ENCODE results near the gene MICA.
"Not testable (repeated sequence)": the region's sequence is repeated elsewhere in the genome, so short reads cannot be mapped to it uniquely, and the experiment has no call there.

The MICA gene

DNA sequence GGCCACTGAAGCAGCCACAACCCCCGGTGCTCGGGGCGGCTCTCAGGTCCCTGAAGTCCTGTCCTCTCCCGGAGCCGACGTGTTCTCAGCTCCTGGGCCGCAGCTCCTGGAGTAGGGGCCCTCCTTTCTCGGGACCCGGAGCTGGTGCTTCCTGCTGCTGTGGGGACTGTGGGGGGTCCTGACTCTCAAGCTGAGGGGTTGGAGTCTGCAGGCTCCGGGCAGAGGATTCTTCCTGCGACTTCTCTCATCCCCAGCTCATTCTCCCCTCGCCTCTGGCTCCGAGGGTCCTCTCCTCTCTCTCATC, 618 bp downstream of the MICA start:
- peak overlapping the region; percentile 16 for H2BK12ac ChIP-seq (ENCODE audit: low read length)
- peak overlapping the region; percentile 93 for H3K18ac ChIP-seq (ENCODE audit: low read length)
- not testable (repeated sequence) for H3K27ac ChIP-seq (replicated peaks; ENCODE audit: low read length); H4K8ac ChIP-seq (ENCODE audit: low read depth, low read length); H4K91ac ChIP-seq (ENCODE audit: low read depth, low read length, poor library complexity); H3K79me1 ChIP-seq (ENCODE audit: low read depth, low read length); H3K4ac ChIP-seq (ENCODE audit: low read length); H3K36me3 ChIP-seq (replicated peaks in 1 of 2; ENCODE audit: control insufficient read depth in 2 of 2, insufficient read depth in 2 of 2, low read length in 2 of 2); H2BK120ac ChIP-seq (ENCODE audit: low read depth, low read length); H3K4me1 ChIP-seq (ENCODE audit: control insufficient read depth in 2 of 2, insufficient read depth in 1 of 2, low read depth in 1 of 2, low read length in 2 of 2); DNase-seq (ENCODE audit: low spot score)
- peaks cover 0 to 64% (median 3%) of the 10 kb centered on the region in 3 experiments for H3K27me3 ChIP-seq (ENCODE audit: control insufficient read depth in 3 of 3, insufficient read depth in 3 of 3, low read depth in 1 of 3, low read length in 3 of 3)
- H3K9me3 ChIP-seq (replicated peaks in 1 of 2; ENCODE audit: control insufficient read depth in 2 of 2, insufficient read depth in 1 of 2, low read depth in 1 of 2, low read length in 2 of 2): peaks cover 0 to 17% of the 10 kb centered on the region in 2 donors
- peak overlapping the region; percentile 87 for H2BK5ac ChIP-seq (ENCODE audit: low read length)
- peak overlapping the region; percentile 99 for H3K14ac ChIP-seq (ENCODE audit: low read length)
- WGBS, 2 donors (ENCODE audit: extremely low coverage in 2 of 2, insufficient read length in 2 of 2, insufficient replicate concordance in 1 of 2): no CpG with 5 or more reads among the region's 13 CpGs
- peak overlapping the region; percentile 99 for H3K23ac ChIP-seq (ENCODE audit: low read depth, low read length, poor library complexity)
- H3K4me3 ChIP-seq (ENCODE audit: low read length in 2 of 2): peak overlapping the region; percentile 52 to 94
- H2AFZ ChIP-seq (ENCODE audit: low read length): peak overlapping the region; percentile 97
- H3K9ac ChIP-seq (ENCODE audit: low read depth, low read length, poor library complexity): peak overlapping the region; percentile 97
- H3K4me2 ChIP-seq (ENCODE audit: insufficient read depth, low read length, poor library complexity, severe bottlenecking): peak overlapping the region; percentile 86
- H2BK15ac ChIP-seq (ENCODE audit: low read length): peak overlapping the region; percentile 75
- peak overlapping the region; percentile 75 for H2AK5ac ChIP-seq (ENCODE audit: low read depth, low read length)

DNA sequence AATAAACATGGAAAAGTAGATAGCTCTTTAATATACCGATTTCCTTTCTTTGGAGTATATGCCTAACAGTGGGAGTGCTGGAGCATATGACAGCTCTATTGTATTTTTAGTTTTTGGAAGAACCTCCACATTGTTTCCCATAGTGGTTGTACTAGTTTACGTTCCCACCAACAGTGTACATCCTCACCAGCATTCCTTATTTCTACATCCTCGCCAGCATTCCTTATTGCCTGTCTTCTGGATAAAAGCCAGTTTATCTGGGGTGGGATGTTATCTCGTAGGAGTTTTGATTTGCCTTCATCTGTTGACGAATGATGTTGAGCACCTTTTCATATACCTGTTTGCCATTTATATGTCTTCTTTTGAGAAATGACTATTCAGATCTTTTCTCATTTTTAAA, 2.6 kb downstream of the MICA start:
- no peak overlapping the region for H2BK120ac ChIP-seq (ENCODE audit: low read depth, low read length)
- DNase-seq (ENCODE audit: low spot score): no peak
- H3K4ac ChIP-seq (ENCODE audit: low read length): no peak overlapping the region
- no peak overlapping the region for H2BK12ac ChIP-seq (ENCODE audit: low read length)
- no peak overlapping the region for H3K9ac ChIP-seq (ENCODE audit: low read depth, low read length, poor library complexity)
- no peak overlapping the region for H3K4me3 ChIP-seq (ENCODE audit: low read length in 2 of 2)
- no peak overlapping the region for H3K23ac ChIP-seq (ENCODE audit: low read depth, low read length, poor library complexity)
- no peak overlapping the region for H3K18ac ChIP-seq (ENCODE audit: low read length)
- no peak overlapping the region for H2BK5ac ChIP-seq (ENCODE audit: low read length)
- no peak overlapping the region for H4K91ac ChIP-seq (ENCODE audit: low read depth, low read length, poor library complexity)
- H4K8ac ChIP-seq (ENCODE audit: low read depth, low read length): no peak overlapping the region
- peaks cover 0 to 51% (median 0%) of the 10 kb centered on the region in 3 experiments for H3K27me3 ChIP-seq (ENCODE audit: control insufficient read depth in 3 of 3, insufficient read depth in 3 of 3, low read depth in 1 of 3, low read length in 3 of 3)
- peaks cover 4 to 7% of the 10 kb centered on the region in 2 donors for H3K4me1 ChIP-seq (ENCODE audit: control insufficient read depth in 2 of 2, insufficient read depth in 1 of 2, low read depth in 1 of 2, low read length in 2 of 2)
- H3K14ac ChIP-seq (ENCODE audit: low read length): no peak overlapping the region
- H3K4me2 ChIP-seq (ENCODE audit: insufficient read depth, low read length, poor library complexity, severe bottlenecking): no peak overlapping the region
- WGBS, 2 donors (ENCODE audit: extremely low coverage in 2 of 2, insufficient read length in 2 of 2, insufficient replicate concordance in 1 of 2): no CpG with 5 or more reads among the region's 5 CpGs
- H2AFZ ChIP-seq (ENCODE audit: low read length): no peak overlapping the region
- H3K27ac ChIP-seq (replicated peaks; ENCODE audit: low read length): no peak overlapping the region
- no peak overlapping the region for H2BK15ac ChIP-seq (ENCODE audit: low read length)
- peaks cover 0 to 13% of the 10 kb centered on the region in 2 donors for H3K9me3 ChIP-seq (replicated peaks in 1 of 2; ENCODE audit: control insufficient read depth in 2 of 2, insufficient read depth in 1 of 2, low read depth in 1 of 2, low read length in 2 of 2)
- peaks cover 0 to 4% of the 10 kb centered on the region in 2 donors for H3K36me3 ChIP-seq (replicated peaks in 1 of 2; ENCODE audit: control insufficient read depth in 2 of 2, insufficient read depth in 2 of 2, low read length in 2 of 2)
- H2AK5ac ChIP-seq (ENCODE audit: low read depth, low read length): no peak overlapping the region
- peaks cover 9% of the 10 kb centered on the region for H3K79me1 ChIP-seq (ENCODE audit: low read depth, low read length)

DNA sequence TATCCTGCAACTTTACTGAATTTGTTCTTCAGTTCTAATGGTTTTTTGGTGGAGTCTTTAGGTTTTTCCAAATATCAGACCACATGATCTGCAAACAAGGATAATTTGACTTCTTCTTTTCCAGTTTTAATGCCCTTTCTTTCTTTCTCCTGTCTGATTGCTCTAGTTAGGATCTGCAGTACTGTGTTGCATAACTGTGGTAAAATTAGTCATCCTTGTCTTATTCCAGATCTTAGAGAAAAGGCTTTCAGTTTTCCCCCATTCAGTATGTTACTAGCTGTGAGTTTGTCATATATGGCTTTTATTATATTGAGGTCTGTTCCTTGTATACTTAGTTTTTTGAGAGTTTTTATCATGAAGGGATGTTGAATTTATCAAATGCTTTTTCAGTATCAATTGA, 4.3 kb downstream of the MICA start:
- DNase-seq (ENCODE audit: low spot score): no peak
- H4K8ac ChIP-seq (ENCODE audit: low read depth, low read length): no peak overlapping the region
- no peak overlapping the region for H3K27ac ChIP-seq (replicated peaks; ENCODE audit: low read length)
- no peak overlapping the region for H3K23ac ChIP-seq (ENCODE audit: low read depth, low read length, poor library complexity)
- no peak overlapping the region for H2BK12ac ChIP-seq (ENCODE audit: low read length)
- H2BK15ac ChIP-seq (ENCODE audit: low read length): no peak overlapping the region
- no peak overlapping the region for H2AFZ ChIP-seq (ENCODE audit: low read length)
- H2BK120ac ChIP-seq (ENCODE audit: low read depth, low read length): no peak overlapping the region
- no peak overlapping the region for H3K18ac ChIP-seq (ENCODE audit: low read length)
- H3K27me3 ChIP-seq (ENCODE audit: control insufficient read depth in 3 of 3, insufficient read depth in 3 of 3, low read depth in 1 of 3, low read length in 3 of 3): peaks cover 0 to 34% (median 0%) of the 10 kb centered on the region in 3 experiments
- no peak overlapping the region for H3K4me3 ChIP-seq (ENCODE audit: low read length in 2 of 2)
- no peak overlapping the region for H2AK5ac ChIP-seq (ENCODE audit: low read depth, low read length)
- no peak overlapping the region for H2BK5ac ChIP-seq (ENCODE audit: low read length)
- no peak overlapping the region for H3K9ac ChIP-seq (ENCODE audit: low read depth, low read length, poor library complexity)
- H3K4me2 ChIP-seq (ENCODE audit: insufficient read depth, low read length, poor library complexity, severe bottlenecking): no peak overlapping the region
- peaks cover 4 to 7% of the 10 kb centered on the region in 2 donors for H3K4me1 ChIP-seq (ENCODE audit: control insufficient read depth in 2 of 2, insufficient read depth in 1 of 2, low read depth in 1 of 2, low read length in 2 of 2)
- H3K14ac ChIP-seq (ENCODE audit: low read length): no peak overlapping the region
- H3K9me3 ChIP-seq (replicated peaks in 1 of 2; ENCODE audit: control insufficient read depth in 2 of 2, insufficient read depth in 1 of 2, low read depth in 1 of 2, low read length in 2 of 2): peaks cover 0 to 3% of the 10 kb centered on the region in 2 donors
- H3K4ac ChIP-seq (ENCODE audit: low read length): no peak overlapping the region
- peaks cover 15% of the 10 kb centered on the region for H3K79me1 ChIP-seq (ENCODE audit: low read depth, low read length)
- no peak overlapping the region for H4K91ac ChIP-seq (ENCODE audit: low read depth, low read length, poor library complexity)
- H3K36me3 ChIP-seq (replicated peaks in 1 of 2; ENCODE audit: control insufficient read depth in 2 of 2, insufficient read depth in 2 of 2, low read length in 2 of 2): peaks cover 0 to 18% of the 10 kb centered on the region in 2 donors

DNA sequence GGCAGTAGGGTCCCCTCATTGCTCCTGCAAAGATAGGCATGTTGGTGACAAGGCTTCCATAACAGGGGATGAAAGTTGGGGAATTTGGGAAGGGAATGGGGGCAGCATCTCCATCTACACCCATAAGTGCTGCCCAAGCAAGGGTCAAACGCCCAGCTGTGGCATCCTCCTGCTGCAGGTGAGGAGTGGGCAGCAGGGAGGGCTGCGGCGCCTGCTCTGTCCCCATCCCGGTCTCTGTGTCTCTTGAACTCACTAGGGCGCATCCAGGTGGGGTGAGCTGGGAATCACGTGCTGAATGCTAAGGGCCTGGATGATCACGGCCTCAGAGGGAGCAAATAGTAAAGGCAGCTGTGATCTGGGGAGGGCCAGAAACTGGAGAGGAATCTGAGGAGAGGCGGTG, 9.1 kb downstream of the MICA start:
- DNase-seq (ENCODE audit: low spot score): no peak
- Histone ChIP-seq H3K23ac (ENCODE audit: low read depth, low read length, poor library complexity) (no peak overlapping the region), H4K91ac (ENCODE audit: low read depth, low read length, poor library complexity) (no peak overlapping the region), H3K27me3 (ENCODE audit: control insufficient read depth in 3 of 3, insufficient read depth in 3 of 3, low read depth in 1 of 3, low read length in 3 of 3) (peaks cover 0 to 6% (median 0%) of the 10 kb centered on the region in 3 experiments), H2AFZ (ENCODE audit: low read length) (no peak overlapping the region), H3K18ac (ENCODE audit: low read length) (no peak overlapping the region), H3K9me3 (replicated peaks in 1 of 2; ENCODE audit: control insufficient read depth in 2 of 2, insufficient read depth in 1 of 2, low read depth in 1 of 2, low read length in 2 of 2) (no peaks in the 10 kb centered on the region), H3K27ac (replicated peaks; ENCODE audit: low read length) (no peak overlapping the region), H3K4me2 (ENCODE audit: insufficient read depth, low read length, poor library complexity, severe bottlenecking) (no peak overlapping the region), H2BK5ac (ENCODE audit: low read length) (no peak overlapping the region), H4K8ac (ENCODE audit: low read depth, low read length) (no peak overlapping the region), H3K4ac (ENCODE audit: low read length) (no peak overlapping the region), H3K79me1 (ENCODE audit: low read depth, low read length) (peaks cover 7% of the 10 kb centered on the region), H2BK120ac (ENCODE audit: low read depth, low read length) (no peak overlapping the region), H2AK5ac (ENCODE audit: low read depth, low read length) (no peak overlapping the region), H2BK12ac (ENCODE audit: low read length) (no peak overlapping the region), H3K4me3 (ENCODE audit: low read length in 2 of 2) (no peak overlapping the region), H3K9ac (ENCODE audit: low read depth, low read length, poor library complexity) (no peak overlapping the region), H3K4me1 (ENCODE audit: control insufficient read depth in 2 of 2, insufficient read depth in 1 of 2, low read depth in 1 of 2, low read length in 2 of 2) (no peaks in the 10 kb centered on the region), H3K36me3 (replicated peaks in 1 of 2; ENCODE audit: control insufficient read depth in 2 of 2, insufficient read depth in 2 of 2, low read length in 2 of 2) (peaks cover 0 to 34% of the 10 kb centered on the region in 2 donors), H3K14ac (ENCODE audit: low read length) (no peak overlapping the region), H2BK15ac (ENCODE audit: low read length) (no peak overlapping the region)
- no CpG with 5 or more reads among the region's 8 CpGs for WGBS, 2 donors (ENCODE audit: extremely low coverage in 2 of 2, insufficient read length in 2 of 2, insufficient replicate concordance in 1 of 2)
